GM21447 (cell line): ENCODE results near the gene FPGS.
"Not testable (repeated sequence)": the region's sequence is repeated elsewhere in the genome, so short reads cannot be mapped to it uniquely, and the experiment has no call there.

ENCODE experiments used
- ATAC-seq: cut with Tn5 transposase; IDR thresholded peaks from one replicate; pipeline ENCODE4 v1.9.1; 2021; ENCODE audit not compliant: unreplicated experiment

FPGS gene

GRCh38 chr9:127835991-127836516, 33.4 kb downstream of the FPGS start:
- ATAC-seq, result no peak

DNA sequence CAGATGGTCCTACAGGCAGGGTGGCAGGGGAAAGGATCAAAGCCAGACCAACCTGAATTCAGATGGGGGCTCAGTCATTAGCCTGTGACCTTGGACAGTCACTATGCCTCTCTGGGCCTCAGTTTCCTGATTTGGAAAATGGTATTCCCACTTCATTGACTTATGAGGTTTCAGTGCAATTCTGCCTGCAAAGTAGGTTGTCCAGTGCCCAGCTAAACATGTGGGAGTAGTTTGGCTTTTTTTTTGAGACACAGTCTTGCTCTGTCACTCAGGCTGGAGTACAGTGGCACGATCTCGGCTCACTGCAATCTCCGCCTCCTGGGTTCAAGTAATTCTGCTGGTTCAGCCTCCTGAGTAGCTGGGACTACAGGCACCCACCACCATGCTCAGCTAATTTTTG, 33.9 kb downstream of the FPGS start:
- ATAC-seq, result not testable (repeated sequence)

DNA sequence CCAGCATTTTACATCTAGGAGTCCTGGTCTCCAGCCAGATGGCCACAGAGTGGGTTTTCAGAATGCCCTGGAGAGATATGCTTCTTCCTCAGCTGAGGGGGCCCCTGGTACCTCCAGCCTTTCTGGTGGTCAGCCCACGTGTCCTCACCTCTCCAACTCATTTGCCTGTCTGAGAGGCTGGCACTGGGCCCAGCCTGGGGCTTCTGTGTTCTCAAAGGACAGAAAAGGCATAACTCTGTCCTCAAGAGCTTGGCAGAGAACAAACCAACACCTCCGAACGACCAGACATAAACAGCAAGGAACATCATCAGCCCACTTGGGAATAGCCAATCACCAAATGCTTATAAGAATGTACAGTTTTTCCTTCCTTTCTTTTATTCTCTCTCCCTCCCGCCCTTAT, 34.7 kb downstream of the FPGS start:
- ATAC-seq, result no peak

DNA sequence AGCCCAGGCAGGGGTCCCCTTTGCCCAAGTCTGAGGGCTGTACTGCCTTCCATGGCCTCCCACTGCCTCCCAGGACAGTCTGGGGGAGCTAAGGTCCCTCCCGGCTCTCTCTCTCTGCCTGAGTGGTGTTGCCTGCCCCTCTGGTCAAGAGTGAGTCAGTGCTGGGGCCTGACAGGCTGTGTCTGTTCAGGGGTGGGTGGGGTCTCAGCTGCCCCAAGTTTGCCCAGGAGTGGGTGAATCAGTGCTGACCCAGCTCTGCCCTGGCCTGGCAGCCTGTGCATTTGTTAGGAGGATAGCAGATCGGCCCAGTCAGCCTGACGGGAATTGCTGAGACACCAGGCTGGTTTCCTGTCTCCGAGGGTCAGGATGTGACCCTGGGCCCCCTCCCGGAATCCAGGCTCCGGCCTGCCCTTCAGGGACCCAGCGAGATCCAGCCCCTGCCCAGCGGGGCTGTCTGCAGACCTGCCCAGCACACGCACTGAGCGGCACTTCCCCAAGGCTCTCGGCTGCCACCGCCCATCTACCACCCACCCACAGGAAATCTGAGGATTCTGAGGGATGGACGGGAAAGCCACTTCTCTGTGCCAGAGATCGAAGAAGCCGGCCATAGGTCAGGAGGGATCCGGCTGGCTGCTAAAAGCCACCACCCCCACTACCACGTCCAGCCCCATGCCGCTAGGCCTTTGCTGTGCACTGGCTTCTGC, 35.8 kb downstream of the FPGS start:
- no peak for ATAC-seq

DNA sequence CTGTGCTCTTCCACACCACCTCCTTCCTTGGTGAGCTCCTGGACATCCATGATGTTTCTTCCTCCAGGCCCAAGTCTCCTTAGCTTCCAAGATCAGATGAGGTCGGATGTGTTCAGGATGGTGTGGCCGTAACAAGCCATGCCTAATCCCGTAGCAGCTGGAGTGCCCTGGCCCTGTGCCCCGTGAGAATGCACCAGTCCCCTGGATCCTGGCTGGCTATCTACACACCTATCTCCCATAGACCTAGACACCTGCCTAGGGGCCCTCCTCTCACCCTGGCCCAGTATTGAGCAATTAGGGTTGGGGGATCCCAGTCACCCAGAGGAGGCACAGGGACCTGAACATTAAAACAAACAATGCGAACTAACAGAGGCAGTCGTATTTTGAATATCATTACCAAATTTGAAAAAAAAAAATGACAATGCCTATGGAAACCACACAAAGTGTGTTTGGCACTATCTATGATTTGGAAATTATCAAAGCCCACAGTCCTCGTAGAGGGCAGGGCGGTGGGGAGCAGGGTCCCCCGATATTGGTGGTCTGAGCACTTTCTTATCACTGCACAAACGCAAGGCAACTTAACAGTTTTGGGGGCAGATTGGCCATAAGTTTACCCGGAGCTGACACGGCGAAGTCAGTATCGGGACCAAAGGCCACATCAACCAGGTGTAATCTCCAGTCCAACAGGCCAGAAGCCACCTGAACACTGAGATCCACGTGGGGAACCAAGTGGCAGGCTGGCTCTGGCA, 38.6 kb downstream of the FPGS start:
- ATAC-seq, result no peak

GRCh38 chr9:127844821-127845359, 42.2 kb downstream of the FPGS start:
- no peak for ATAC-seq

DNA sequence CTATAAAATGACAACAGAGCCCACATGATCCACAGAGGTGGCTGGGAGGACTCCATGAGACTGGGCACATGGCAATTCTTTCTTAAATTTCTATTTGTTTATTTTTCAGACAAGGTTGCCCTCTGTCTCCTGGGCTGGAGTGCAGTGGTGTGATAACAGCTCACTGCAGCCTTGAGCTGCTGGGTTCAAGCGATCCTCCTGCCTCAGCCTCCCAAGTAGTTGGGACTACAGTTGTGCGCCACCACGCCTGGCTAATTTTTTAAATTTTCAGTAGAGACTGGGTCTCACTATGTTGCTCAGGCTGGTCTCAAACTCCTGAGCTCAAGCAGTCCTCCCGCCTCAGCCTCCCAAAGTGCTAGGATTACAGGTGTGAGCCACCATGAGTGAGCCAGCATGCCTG, 42.9 kb downstream of the FPGS start:
- not testable (repeated sequence) for ATAC-seq

GRCh38 chr9:127846443-127847177, 43.9 kb downstream of the FPGS start:
- no peak for ATAC-seq

DNA sequence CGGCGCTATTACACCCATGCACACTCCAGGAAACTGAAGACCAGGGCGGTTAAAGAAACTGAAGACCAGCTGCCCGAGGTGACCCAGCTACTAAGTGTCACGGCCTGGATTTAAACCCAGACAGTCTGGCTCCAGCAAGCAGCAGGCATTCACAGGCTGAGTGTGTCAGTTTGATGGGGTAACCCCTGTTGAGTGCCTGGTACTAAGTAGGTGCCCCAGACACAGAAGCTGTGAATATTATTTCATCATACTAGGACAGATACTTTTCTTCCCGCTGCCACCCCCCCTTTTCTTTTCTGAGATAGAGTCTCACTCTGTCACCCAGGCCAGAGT, 44.5 kb downstream of the FPGS start:
- ATAC-seq, result no peak

DNA sequence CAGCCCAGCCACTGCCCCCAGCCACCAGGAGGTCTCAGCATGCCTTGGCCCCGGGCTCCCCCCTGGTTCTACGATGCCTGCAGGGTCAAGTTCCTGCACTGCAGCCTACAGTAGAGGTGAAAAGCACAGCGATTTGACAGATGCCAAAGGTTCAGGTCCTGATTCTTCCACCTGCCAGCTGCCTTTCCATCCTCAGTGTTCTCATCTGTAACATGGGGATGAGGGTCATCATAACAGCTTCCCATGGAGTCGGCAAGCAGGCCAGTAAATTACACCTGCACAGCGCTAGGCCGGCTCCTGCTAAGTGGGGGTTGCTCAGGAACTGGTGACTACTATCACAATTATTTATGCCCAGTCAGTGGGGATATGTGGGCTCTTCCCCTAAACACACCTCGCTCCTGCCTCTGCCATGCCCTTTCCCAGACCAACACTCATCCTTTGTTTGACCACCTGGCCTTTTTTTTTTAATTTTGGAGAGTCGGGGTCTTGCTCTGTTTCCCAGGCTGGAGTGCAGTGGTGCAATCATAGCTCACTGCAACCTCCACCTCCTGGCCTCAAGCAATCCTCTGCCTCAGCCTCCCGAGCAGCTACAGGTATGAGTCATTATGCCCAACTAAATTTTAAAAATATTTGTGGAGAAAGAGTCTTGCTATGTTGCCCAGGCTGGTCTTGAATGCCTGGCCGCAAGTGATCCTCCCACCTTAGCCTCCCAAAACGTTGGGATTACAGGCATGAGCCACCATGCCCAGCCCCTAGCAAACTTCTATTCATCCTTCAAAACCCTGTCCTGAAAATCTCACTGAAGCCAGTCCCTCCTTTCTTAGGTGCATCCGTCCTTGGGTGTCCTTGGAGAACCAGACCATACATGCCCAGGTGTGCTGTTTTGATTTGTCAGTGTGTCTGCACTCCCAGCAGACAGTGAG, 45.4 kb downstream of the FPGS start:
- ATAC-seq, result no peak

GRCh38 chr9:127848756-127849504, 46.2 kb downstream of the FPGS start:
- no peak for ATAC-seq

- no peak for ATAC-seq
Measured at GRCh38 chr9:127850286-127850830, 47.7 kb downstream of the FPGS start.

GRCh38 chr9:127852829-127853228, 50.1 kb downstream of the FPGS start:
- ATAC-seq, result no peak

GRCh38 chr9:127853312-127854183, 50.9 kb downstream of the FPGS start:
- ATAC-seq, result no peak

- ATAC-seq, result no peak
Measured at GRCh38 chr9:127854184-127854806, 51.6 kb downstream of the FPGS start, which contains the start of gene ENG. Gene ENG, minus strand, starts transcription at chr9:127854658. Its CDS starts 303 bp downstream, at chr9:127854355.

GRCh38 chr9:127854960-127855359, 52.3 kb downstream of the FPGS start:
- no peak for ATAC-seq

DNA sequence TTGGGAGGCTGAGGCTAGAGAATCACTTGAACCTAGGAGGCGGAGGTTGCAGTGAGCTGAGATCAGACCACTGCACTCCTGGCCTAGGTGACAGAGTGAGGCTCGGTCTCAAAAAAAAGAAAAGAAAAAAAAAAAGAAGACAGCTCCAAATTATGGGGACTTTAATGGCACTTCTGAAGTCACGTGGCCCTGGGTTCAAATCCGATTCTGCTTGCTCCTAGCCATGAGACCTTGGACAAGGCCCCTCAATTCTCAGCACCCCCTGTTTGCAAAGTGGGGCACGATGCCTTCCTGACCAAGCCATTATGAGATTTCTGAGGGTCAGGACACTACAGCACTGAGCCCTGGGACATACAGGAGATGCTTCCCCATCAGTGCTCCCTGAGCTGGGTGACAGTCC, 52.8 kb downstream of the FPGS start:
- no peak for ATAC-seq
